Astrocyte of the spinal cord (primary cell): ENCODE data around the gene VRK2.
"Not testable (repeated sequence)": the region's sequence is repeated elsewhere in the genome, so short reads cannot be mapped to it uniquely, and the experiment has no call there.

Experiments used
- DNase-seq: peaks from one replicate; pipeline ENCODE4 v3.0.0; 2011; ENCODE audit warnings: low read depth, low spot score
- H3K4me3 ChIP-seq: 2 replicates; pipeline ENCODE4 v1.5.1; 2011; ENCODE audit warnings: low read depth, mild to moderate bottlenecking, low read length, moderate library complexity
- CTCF ChIP-seq: IDR thresholded peaks from 2 replicates; pipeline ENCODE4 v1.5.1; 2012; ENCODE audit warnings: low read depth, mild to moderate bottlenecking, low read length, inconsistent platforms
- in situ Hi-C: cut with HindIII; loops from 2 replicates; pipeline ENCODE4 v1.10.0; 2017; ENCODE audit warnings: low sequenced_read_pairs

The VRK2 gene

DNA sequence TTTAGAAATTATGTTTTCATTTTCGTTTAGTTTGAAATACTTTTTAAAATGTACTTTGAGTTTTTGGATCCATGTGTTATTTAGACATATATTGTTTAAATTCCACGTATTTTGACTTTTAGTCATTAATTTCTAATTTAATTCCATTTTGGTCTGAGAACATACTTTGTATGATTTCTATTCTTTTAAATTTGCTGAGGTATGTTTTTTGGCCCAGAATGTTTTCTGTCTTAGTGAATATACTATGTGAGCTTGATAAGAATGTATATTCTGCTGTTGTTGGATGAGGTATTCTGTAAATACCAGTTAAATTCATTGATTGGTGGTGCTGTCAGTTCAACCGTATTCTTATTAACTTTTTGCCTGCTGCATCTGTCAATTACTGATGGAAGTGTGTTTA is 26.4 kb downstream of the VRK2 start:
- in situ Hi-C loops: no loop called here
- TF ChIP-seq CTCF: no peak
- DNase-seq: no peak

DNA sequence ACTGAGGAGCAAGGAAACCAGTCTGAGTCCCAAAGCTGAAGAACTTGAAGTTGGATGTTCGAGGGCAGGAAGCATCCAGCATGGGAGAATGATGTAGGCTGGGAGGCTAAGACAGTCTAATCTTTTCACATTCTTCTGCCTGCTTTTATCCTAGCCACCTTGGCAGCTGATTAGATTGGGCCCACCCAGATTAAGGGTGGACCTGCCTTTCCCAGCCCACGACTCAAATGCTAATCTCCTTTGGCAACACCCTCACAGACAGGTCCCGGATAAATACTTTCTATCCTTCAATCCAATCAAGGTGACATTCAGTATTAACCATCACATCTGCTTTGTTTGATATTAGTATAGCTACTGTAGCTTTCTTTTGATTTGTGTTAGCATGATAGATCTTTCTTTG is 27.1 kb downstream of the VRK2 start:
- in situ Hi-C loops: no loop called here

More for the DNA sequence above, 26.4 kb downstream of the VRK2 start:
- H3K4me3 ChIP-seq: no peak overlapping the region

GRCh38 chr2:58081000-58081399 is 34.4 kb downstream of the VRK2 start:
- no peak overlapping the region for H3K4me3 ChIP-seq
- TF ChIP-seq CTCF: no peak
- no peak for DNase-seq
- in situ Hi-C loops: no loop called here

More for the DNA sequence above, 27.1 kb downstream of the VRK2 start:
- no peak overlapping the region for H3K4me3 ChIP-seq
- DNase-seq: no peak
- no peak for TF ChIP-seq CTCF

- no peak for TF ChIP-seq CTCF
- H3K4me3 ChIP-seq: no peak overlapping the region
- no peak for DNase-seq
- in situ Hi-C loops: no loop called here
These were observed 42.5 kb downstream of the VRK2 start for GRCh38 chr2:58089081-58089480.

- in situ Hi-C loops, DNase-seq: not testable (repeated sequence)
These were observed 46.2 kb downstream of the VRK2 start for GRCh38 chr2:58092772-58093171.

DNA sequence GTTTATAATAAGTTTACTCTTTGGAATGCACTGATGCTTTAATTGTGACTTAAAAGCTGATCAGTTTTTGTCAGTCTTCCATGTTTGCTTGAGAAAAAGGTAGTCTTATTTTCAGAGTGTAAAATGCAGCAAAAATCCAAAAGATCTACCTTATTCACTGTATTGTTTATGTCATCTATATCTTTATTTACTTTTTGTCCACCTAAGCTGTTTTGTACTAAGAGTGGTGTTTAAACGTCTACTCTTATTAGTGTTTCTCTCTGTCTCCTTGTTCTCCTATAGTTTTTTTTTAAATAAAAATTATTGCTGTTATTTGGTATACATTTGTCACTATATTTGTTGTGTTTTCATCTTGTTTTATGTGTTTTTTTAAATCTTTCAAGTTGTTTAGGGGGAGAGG is 50.4 kb downstream of the VRK2 start:
- in situ Hi-C loops: no loop called here
- DNase-seq: no peak
- TF ChIP-seq CTCF: no peak
- H3K4me3 ChIP-seq: no peak overlapping the region

More at GRCh38 chr2:58092772-58093171, 46.2 kb downstream of the VRK2 start:
- not testable (repeated sequence) for H3K4me3 ChIP-seq

GRCh38 chr2:58098254-58099095 is 51.9 kb downstream of the VRK2 start:
- DNase-seq: peak; percentile 36
- in situ Hi-C loops: no loop called here
- no peak for TF ChIP-seq CTCF

More at GRCh38 chr2:58098254-58099095, 51.9 kb downstream of the VRK2 start:
- no peak overlapping the region for H3K4me3 ChIP-seq
